ENCODE results near the gene KCNMB2.

GRCh38 chr3:178690571-178690970 is 154.3 kb downstream of the KCNMB2 start:
- TF ChIP-seq CTCF (IDR thresholded peaks at IDR 0.05): no peak
- no peak for TF ChIP-seq ZFX (IDR thresholded peaks at IDR 0.05; ENCODE audit: borderline replicate concordance)

Measured in 22Rv1 (cell line).